AG04450 (cell line): ENCODE data around the gene RAB30. TPM values are rescaled to one million over a fixed set of nuclear protein-coding genes. Genes with fewer than 3 reads are reported as not detected.

ENCODE experiments used
- CTCF ChIA-PET: fragments of 300-600, 350-600 bp; formaldehyde crosslinking; extraction: SDS; loops from one replicate; lab custom pipeline; 2022; ENCODE audit warnings: antibody characterized with exemption, inconsistent platforms; lab: Charles Lee
- POLR2A ChIA-PET: fragments of 350-600 bp; formaldehyde crosslinking; extraction: SDS; loops from one replicate; lab custom pipeline; 2021; ENCODE audit warnings: antibody characterized with exemption, inconsistent platforms; lab: Yijun Ruan, JAX
- DNase-seq: peaks from one replicate; pipeline ENCODE4 v3.0.0-alpha.2; 2011; ENCODE audit warnings: low read depth, low spot score
- H3K27ac ChIP-seq: one replicate; pipeline ENCODE4 v1.5.1; 2012; ENCODE audit warnings: low read depth, low read length, control low read depth
- H3K27me3 ChIP-seq: one replicate; pipeline ENCODE4 v1.6.0; 2012; ENCODE audit warnings: low read length; ENCODE audit not compliant: control insufficient read depth, insufficient read depth
- H3K4me3 ChIP-seq: 2 replicates; pipeline ENCODE4 v1.5.1; 2011; ENCODE audit warnings: mild to moderate bottlenecking, low read depth, low read length, control low read depth
- H3K9me3 ChIP-seq: 2 replicates; pipeline ENCODE4 v1.5.1; 2012; ENCODE audit warnings: low read length; ENCODE audit not compliant: control insufficient read depth, insufficient read depth
- polyA plus RNA-seq: library from polyadenylated mRNA; depleted of rRNA; stranded (reverse); fragments of >200 nt; gene quantifications from 2 replicates; pipeline ENCODE4 v1.2.3, GENCODE V29; 2011
- TF ChIP-seq, protein P1 (sequence below): IDR thresholded peaks from 2 replicates; pipeline ENCODE4 v1.5.1; 2011; ENCODE audit warnings: low read depth, low read length, control low read depth, inconsistent platforms

RAB30 gene
- polyA plus RNA-seq, 1 experiment = 11.8 TPM

DNA sequence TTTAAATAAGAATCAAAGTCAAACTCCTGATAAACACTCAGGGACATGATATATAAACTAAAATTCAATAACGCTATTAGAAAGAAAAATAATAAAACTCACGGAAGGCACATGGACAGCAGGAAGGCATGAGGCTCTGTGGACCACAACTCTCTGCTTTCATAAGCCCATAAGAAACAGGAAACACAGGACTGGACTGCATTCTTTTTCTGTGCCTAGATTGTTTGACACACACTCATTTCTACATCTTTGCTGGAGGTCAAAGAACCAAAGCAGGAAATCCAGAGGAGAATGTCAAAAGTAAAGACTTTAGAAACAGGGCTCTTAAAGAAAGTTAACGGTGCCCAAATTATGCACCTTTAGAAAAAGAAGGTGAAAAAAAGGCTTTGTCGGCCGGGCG lies 71.3 kb downstream of the RAB30 start:
- Histone ChIP-seq H3K9me3 (no peaks in the 10 kb centered on the region), H3K27me3 (no peaks in the 10 kb centered on the region), H3K27ac (no peak overlapping the region), H3K4me3 (no peak overlapping the region)
- ChIA-PET CTCF (no interaction called here), POLR2A (no interaction called here)
- TF ChIP-seq, protein P1, sequence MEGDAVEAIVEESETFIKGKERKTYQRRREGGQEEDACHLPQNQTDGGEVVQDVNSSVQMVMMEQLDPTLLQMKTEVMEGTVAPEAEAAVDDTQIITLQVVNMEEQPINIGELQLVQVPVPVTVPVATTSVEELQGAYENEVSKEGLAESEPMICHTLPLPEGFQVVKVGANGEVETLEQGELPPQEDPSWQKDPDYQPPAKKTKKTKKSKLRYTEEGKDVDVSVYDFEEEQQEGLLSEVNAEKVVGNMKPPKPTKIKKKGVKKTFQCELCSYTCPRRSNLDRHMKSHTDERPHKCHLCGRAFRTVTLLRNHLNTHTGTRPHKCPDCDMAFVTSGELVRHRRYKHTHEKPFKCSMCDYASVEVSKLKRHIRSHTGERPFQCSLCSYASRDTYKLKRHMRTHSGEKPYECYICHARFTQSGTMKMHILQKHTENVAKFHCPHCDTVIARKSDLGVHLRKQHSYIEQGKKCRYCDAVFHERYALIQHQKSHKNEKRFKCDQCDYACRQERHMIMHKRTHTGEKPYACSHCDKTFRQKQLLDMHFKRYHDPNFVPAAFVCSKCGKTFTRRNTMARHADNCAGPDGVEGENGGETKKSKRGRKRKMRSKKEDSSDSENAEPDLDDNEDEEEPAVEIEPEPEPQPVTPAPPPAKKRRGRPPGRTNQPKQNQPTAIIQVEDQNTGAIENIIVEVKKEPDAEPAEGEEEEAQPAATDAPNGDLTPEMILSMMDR = no peak
- DNase-seq = no peak

DNA sequence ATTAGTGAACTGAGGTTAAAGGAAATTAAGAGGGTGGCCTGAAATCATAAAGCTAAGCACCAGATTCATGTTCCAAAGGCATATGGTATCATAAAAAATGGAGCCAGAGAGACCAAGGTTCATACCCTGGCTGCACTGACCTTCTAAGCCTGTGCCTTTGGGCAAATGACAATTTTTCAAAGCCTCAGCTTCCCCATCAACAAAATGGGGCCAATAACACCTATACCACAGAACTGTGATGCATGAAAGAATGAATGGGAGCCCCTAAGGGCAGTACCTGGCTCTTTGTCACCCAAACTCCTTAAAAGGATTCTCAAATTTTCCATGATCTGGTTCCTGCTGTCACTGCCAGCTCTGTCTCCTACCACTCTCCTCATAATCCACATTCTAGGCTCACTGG lies 72.5 kb downstream of the RAB30 start:
- TF ChIP-seq, protein P1 = no peak

DNA sequence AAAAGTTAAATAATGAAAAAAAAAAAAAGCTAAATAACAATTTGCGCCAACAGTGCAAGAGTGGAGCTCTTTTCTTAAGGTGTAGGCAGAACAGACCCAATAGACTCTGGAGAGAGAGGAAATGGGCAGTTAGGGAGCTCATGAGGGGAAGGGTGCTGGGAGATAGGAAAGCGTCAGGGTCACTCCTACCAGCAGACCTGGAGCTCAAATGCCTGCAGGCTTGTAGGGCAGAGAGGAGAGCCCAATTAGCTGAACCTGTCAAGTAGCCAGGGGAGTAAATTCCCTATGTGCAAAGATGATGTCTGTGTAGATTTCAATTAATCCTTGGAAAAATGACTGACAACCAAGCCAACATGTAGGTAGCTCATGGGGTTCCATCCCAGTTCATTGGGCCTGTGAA lies 73.0 kb downstream of the RAB30 start:
- DNase-seq = no peak
- no peak overlapping the region for H3K27ac ChIP-seq
- TF ChIP-seq, protein P1 = no peak
- H3K4me3 ChIP-seq = no peak overlapping the region
- no peaks in the 10 kb centered on the region for H3K9me3 ChIP-seq
- CTCF ChIA-PET = interaction anchor here (1.3 kb wide), 1 partner anchor 8 kb away, joined by 3 read pairs; no protein-coding TSS in a partner anchor
- H3K27me3 ChIP-seq = no peaks in the 10 kb centered on the region
- POLR2A ChIA-PET = no interaction called here

More for the DNA sequence above, 72.5 kb downstream of the RAB30 start:
- CTCF ChIA-PET = interaction anchor here (1.3 kb wide), 1 partner anchor 9 kb away, joined by 3 read pairs; no protein-coding TSS in a partner anchor
- no peaks in the 10 kb centered on the region for H3K27me3 ChIP-seq
- H3K9me3 ChIP-seq = no peaks in the 10 kb centered on the region
- H3K4me3 ChIP-seq = no peak overlapping the region
- POLR2A ChIA-PET = no interaction called here
- no peak overlapping the region for H3K27ac ChIP-seq
- DNase-seq = no peak

DNA sequence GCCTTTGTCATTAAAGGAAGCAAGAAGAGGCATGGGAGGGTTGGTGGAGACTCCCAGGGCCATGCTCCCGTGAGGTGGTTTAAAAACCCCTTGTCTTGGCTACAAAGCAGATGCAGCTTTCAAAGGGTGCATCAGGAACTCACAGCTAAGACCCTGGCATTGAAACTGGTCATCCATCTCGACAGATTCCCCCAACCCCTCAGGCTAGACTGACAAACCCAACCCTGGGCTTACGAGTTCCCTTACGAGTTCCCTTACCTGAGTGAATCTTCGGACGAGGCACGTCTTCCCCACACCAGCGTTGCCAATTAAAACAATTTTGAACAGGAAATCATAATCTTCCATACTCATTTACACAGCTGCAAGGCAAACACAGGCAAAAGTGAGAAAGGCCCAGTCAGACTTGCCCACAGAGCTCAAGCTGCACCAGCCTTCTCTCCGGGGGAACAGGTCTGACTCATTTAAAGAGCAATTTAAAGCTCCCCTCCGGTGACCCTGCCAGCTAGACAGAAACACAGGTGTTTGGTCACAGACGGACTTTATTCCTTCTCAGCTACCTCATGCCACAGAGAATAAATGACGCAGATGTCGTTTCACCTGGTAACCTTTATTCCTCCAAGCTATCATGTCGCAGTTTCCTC lies 74.6 kb downstream of the RAB30 start:
- CTCF ChIA-PET = interaction anchor here (1.0 kb wide), 1 partner anchor 296 kb away, joined by 3 read pairs; no protein-coding TSS in a partner anchor
- POLR2A ChIA-PET = no interaction called here
- TF ChIP-seq, protein P1 = no peak
- H3K27ac ChIP-seq = no peak overlapping the region
- no peaks in the 10 kb centered on the region for H3K27me3 ChIP-seq
- H3K4me3 ChIP-seq = no peak overlapping the region
- no peak for DNase-seq
- H3K9me3 ChIP-seq = no peaks in the 10 kb centered on the region

DNA sequence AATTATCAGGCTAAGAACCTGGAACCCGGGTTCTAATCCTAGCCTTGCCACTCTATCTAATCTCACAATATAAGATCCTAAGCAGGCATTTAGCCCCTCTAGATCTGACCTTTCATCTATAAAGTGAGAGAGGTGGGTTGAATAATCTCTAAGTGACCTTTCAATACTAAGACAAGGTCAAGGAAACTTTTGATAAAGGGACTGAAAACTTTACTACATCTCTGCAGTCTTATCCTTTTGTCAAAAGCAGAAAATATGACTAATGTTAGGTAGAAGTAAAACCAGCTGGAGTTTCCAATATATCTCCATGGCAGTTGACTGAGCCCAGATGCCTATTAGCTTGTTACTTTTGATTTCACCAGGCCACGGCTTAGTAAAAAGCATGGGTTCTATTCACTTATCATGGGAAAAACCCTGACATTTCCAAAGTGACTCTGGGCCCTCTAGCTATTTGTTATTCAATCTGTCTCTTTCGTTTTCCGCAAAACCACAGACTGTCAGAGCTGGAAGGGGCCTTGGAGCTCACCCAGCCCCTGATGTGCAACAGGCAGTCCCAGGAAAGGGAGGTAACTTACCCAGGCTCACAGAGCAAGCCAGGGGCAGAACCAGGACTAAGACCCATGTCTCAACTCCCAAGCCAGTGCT lies 75.8 kb downstream of the RAB30 start:
- POLR2A ChIA-PET = interaction anchor here (1.2 kb wide), 1 partner anchor 56 kb away, joined by 3 read pairs; no protein-coding TSS in a partner anchor
- no peaks in the 10 kb centered on the region for H3K9me3 ChIP-seq
- no peaks in the 10 kb centered on the region for H3K27me3 ChIP-seq
- no peak for DNase-seq
- TF ChIP-seq, protein P1 = no peak
- no peak overlapping the region for H3K4me3 ChIP-seq
- CTCF ChIA-PET = interaction anchor here (0.8 to 2.0 kb wide), 2 partner anchors 12 to 69 kb away, joined by 3 to 5 read pairs; no protein-coding TSS in a partner anchor
- H3K27ac ChIP-seq = no peak overlapping the region
